ENCODE measurements around the gene WWTR1.

Gene WWTR1

GRCh38 chr3:149472030-149472797 is 185.6 kb downstream of the WWTR1 start:
- DNase-seq (ENCODE audit: low read depth in 2 of 2) = no peak

- no peak for DNase-seq (ENCODE audit: low read depth in 2 of 2)
Observed at GRCh38 chr3:149470381-149470780, 187.4 kb downstream of the WWTR1 start.

- DNase-seq (ENCODE audit: low read depth in 2 of 2) = no peak
Observed at GRCh38 chr3:149468504-149469212, 189.2 kb downstream of the WWTR1 start.
